GM19240 (cell line): ENCODE results near the gene CATSPER4.

Source experiments
- DNase-seq: peaks from one replicate; pipeline ENCODE4 v3.0.0; 2011; ENCODE audit warnings: low spot score; ENCODE audit not compliant: insufficient read length

Gene CATSPER4

DNA sequence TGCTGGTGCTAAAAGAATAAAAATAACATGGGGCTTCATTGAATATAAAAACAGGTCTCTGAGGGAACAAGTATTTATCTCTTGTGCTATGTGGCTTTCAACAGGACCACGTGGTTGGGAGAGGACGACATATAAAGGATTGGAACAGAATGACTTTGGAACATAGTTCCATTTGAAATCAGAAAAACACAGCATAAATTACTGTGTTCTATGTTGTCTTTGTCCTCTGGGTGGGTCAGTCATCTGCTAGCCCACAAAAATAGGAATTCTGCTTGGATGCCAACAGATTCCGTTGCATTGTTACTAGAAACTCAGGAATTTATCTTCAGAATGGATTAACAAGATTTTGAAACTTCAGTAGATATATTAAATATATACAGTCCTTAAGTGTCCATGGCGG lies 49.5 kb downstream of the CATSPER4 start:
- DNase-seq, result no peak
